COLO829 (cell line): Measurements from ENCODE around the gene TMEM117.
"Not testable (repeated sequence)": the region's sequence is repeated elsewhere in the genome, so short reads cannot be mapped to it uniquely, and the experiment has no call there.

Experiments used
- DNase-seq: peaks from one replicate; pipeline ENCODE4 v3.0.0; 2012; ENCODE audit warnings: low spot score

Gene TMEM117

DNA sequence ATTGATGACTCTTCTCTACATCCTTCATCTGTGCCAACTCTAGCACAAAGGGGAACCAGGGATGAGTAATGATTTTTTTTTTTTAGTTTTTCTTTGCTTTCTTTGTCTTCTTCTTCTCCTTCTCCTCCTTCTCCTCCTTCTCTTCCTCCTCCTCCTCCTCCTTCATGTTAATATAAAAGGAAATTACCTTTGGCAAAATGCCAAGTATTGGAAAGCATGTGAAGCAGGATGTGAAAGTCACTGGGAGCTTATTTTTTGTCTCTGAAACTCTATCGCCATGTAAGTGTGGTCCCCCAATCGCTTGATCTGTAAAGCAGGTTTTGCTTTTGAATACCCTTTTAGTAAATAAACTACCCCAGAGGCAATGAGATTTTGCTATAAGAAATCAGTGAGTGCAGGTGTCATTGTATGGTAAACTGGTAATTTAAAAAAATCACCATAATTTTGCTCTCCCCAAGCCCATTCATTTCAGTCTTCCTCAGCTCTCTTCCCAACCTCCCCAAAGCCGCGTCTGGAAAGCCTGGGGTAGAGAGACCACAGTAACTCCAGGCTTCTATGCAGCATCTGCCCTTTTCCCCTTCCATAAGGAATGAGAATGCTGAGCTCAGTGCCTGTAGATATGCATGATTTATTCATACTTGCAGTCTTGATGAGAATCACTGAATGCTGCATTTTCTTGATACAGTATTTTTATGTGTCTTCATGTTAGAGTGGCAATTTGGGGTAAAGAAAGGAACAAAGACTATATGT, 388.7 kb downstream of the TMEM117 start:
- DNase-seq = no peak

DNA sequence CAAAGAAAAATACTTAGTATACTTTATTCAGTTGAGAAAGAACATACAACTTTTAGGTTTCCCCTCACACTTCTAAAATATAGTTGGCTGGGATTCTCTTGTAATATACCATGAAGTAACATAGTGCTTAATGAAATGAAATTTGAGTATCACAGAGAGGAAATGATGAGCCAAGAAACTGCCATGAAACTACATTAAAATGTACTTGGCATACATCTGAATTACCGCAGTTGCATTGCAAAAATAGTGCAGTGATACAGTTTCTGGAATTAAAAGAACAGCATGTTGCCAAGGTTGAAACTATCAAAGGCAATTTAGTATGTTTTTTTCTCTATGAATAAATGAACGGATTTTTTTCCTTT, 389.2 kb downstream of the TMEM117 start:
- DNase-seq = no peak

DNA sequence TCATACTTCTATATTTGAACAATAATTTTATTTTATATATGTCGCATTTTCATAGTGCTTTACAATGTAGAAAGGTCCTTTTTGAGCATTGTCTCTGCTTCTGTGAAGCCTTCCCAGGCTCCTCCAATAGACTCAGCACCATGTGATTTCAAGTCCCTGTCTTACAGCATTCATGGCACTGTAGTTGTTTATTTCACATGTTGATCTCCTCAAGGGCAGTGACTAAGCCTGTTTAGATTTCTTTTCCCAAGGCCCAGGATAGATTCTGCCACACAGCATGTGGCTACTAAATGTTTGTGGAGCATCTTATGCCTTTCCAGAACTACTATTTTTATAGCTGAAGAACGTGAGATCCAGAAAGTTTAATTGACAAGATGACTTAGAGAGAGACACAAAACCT, 391.7 kb downstream of the TMEM117 start:
- DNase-seq = peak; percentile 1

DNA sequence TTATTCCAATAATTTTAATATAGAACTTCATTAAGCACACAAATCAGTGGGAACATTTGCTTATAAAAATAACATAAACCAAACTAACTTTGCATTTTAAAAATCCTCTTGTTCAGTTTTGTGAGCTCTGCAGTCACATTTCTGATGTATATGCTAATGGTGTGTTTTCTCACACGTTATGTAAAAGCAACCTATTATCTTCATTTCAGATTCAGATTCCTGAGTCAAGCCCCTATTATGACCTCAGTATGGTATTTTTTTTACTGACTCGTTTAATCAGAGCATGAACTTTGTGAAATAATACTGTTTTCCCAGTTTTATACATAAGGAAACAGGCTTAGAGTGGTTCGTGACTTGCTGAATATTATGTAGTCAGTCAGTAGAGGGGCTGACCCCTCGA, 394.0 kb downstream of the TMEM117 start:
- DNase-seq = no peak

DNA sequence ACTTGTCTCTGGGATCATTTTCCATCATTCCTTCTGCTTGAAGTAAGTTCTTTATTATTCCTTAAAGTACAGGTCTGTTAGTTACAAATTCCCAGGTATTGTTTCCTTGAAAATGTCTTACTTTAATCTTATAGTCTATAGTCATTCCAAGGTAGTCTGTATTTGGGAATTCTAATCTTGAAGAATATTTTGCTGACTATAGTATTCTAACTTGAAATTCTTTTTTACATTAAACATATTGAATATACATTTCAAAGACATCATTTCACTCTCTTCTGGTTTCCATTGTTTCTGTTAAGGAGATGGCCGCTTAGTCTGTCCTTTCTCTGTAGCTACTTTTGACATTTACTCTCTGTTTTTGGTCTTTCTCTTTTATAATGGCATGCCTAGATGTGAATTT, 399.8 kb downstream of the TMEM117 start:
- no peak for DNase-seq

DNA sequence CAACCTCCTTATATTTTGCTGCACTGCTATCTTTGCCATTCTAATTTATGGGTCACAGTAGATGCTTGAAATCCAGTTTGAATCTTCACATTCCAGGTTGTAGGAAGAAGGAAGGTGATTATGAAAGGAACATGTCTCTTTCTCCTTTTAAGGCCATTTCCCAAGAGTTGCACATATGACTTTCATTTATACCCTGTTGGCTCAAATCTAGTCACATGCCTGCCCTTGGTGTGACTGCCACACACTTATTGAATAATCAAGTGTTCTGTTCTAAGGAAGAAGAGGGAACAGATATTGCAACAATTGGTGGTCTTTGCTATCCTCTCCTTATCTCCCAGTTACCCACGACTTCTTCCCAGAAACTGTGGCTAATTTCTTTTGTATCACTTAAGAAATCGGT, 404.3 kb downstream of the TMEM117 start:
- DNase-seq = no peak

DNA sequence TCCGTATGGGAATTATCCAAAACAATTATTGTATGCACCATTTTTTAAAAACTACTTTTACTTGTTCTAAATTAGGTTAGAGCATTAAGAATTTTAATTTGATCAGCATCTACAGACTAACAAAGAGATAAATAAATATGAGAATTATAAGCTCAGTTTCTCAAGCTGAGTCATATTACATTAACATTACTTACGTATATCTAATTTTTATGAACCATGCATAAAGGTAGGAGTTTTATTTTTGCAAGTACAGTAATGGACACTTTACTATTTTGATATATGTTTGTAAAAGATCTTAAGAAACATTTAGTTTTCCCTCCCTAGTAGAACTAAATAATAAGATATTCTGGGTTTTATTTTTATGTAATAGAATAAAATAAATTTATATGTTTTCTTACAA, 410.1 kb downstream of the TMEM117 start:
- DNase-seq = no peak

DNA sequence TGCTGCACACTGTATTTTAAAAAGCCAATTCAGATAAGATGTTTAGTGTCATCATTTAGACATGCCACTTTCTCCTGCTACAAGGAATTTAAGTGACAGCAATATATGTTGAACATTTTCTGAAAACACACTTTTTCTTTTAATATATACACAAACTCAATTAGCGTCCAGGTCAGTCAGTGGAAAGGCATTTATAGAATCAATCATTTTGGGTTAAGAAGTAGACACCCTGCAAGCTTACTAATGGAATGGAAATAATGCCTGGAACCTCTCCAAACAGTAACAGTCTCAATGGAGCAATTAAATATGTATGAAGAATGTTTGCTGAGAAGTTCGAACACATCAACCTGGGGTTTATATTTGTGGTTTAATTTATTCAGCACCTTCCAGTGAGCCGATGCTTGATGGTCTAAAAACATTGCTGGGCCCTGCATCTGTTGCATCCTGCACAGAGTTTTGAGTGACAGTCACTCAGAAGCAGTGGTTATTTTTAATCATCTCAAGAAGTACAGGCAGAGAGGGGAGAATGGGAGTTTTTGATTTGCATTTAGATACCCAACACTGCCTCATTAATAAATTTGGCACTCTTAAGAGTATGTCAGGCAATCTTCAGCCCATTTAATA, 410.7 kb downstream of the TMEM117 start:
- no peak for DNase-seq

DNA sequence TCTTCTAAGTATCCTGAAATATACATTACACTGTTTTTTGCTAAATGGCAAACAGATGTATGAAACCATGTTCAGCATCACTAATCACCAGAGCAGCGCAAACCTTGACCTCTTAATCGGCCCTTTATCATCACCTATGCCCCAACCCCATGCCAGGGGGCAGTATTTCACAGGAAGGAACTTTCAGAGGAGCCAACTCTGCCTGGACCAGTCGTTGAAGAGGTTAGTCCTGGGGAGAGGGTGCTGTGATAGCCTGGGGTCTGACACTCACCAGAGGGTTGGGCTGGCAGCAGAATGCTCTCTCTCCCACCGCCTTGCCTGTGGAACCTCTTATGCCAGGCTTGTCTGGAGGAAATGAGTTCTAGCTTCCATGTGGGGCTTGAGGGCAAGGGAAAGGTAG, 411.7 kb downstream of the TMEM117 start:
- no peak for DNase-seq

DNA sequence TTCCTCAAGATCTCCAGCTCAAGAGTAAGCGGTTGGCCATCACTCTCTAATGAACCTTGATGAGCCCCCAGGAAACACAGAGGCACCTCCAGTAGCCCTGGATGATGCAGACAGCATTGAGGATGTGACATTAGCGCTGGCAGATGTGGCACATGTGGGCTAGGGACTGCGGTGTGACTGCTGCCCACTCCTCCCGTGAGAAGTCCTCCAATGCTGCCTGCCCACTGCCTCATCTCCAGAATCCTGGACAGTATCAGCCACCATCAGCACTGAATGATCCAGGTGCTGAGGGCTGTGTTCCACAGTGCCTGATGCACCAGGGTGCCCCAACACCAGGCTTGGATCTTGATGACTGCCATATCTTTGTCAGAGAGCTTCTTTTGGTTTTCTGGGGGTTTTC, 412.6 kb downstream of the TMEM117 start:
- DNase-seq = no peak

DNA sequence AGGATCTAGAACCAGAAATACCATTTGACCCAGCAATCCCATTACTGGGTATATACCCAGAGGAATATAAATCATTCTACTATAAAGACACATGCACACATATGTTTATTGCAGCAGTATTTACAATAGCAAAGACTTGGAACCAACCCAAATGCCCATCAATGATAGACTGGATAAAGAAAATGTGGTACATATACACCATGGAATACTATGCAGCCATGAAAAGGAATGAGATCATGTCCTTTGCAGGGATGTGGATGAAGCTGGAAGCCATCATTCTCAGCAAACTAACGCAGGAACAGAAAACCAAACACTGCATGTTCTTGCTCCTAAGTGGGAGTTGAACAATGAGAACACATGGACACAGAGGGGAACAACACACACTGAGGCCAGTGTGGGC, 414.6 kb downstream of the TMEM117 start:
- not testable (repeated sequence) for DNase-seq

DNA sequence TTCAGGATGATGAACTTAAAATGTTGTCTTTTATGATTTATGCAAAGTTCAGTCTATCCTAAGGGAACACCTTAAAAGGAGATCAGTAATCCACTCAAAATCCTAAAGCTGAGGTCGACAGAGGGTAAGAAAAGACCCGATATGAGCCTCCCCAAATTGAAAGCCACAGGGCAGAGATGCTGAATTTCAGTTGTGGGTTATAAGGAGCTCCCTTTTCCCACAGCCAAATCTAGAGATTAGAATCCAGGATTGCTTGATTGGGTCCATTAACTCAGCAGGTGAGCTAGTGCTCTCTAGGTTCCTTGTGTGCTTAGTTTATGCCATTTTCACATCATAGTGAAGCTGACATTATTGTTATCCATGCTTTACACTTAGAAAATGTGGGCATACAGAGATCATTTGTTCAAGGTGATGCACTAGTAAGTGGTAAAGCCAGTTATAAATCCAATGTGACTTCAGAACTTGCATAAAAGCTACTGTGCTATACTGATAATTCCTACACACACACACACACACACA, 417.5 kb downstream of the TMEM117 start:
- no peak for DNase-seq

DNA sequence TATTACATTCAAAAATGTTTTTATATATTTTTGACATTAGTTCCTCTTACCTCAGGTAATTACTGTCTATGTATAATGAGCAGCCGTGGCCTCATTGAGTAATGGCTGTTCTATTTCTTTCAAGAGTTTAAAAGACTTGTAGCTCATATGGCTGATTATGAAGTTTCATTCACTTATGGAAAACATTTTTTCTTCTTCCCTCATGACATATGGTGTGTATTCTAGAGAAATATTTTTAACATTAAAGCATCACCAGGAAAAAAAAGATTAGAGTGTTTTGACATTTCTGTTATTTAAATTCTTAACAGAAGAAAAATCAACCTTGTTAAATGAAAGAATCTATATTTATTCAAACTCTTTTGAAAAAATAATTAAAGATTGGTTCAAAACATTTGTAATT, 422.4 kb downstream of the TMEM117 start:
- DNase-seq = no peak

DNA sequence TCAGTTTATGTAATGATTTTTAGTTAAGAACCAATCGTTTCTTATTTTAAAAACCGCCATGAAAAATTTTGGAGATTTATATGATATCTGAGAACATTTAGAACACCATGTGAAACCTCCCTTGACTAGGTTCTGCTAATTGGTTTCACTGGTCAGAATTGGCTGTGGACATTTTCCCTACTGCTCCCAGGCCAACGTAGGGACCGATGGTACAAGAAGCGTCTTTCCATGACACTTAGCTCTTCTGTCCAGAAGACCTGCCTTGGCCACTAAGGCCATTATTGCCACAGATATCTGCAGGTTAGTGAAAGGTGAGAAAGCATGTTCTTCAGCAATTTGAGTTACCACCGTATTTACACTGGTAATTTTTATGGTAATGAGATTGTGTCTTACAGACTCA, 424.0 kb downstream of the TMEM117 start:
- no peak for DNase-seq

DNA sequence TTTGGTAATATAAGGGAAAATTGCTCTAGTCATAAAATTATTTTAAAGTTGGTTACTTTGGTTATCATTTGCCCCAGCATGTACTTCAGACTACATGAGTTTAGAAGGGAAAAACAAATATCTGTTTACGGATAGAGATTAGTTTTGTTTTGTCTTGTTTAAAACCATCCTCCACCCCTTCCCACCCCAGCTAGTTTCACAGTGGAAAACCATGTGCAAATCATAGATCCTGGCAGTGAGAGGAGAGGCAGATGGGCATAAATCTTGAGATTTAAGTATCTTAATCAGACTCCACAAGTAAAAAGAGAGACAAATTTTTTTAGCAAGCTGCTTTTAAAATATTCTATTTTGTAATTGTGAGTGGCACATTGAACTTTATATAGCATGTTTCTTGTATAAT, 424.7 kb downstream of the TMEM117 start:
- DNase-seq = no peak

DNA sequence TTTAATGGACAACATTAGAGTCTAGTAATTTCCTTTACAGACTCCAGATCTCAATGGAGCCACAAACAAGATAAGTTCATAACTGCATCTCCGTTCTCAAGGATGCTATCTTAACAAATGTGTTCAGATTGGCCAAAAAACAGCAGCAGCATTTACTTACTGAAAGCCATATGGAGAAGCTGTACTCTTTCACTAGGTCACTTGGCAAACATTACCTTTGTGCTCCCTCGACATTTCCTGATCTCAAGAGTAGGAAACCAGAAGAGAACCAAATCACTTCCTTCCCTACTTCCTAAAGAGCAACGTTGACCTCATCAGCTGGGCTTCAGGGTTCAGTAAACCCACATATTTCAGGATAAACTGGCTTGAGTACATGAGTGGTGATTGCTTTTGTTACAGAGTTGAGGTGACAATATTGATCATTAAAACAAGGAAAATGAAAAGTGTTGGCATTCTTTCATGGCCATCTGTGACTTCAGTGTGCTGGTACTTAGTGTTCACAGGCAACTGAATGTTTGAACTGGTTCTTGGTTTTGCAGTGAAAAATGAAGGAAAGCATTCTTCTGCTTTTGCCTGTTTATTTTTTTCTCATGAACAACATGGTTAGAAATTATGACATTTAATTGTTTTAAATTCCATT, 449.6 kb downstream of the TMEM117 start:
- no peak for DNase-seq

DNA sequence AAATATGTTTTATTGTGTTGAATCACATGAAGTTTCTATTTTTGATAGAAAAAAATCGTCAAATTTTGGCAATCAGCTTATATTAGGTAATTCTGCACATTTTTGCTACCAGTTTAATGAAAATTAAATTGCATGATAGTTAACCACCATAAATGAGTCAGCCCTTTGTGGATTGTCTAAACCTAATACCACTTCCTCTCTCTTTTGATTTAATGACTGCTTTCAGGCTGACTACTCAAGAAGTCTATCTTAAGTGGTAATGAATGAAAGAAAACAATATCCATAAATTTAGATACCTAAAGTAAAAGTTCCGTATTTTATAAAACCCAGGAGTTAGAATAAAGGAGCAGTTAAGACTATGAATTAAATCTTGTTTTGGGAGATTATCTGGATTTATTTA, 450.5 kb downstream of the TMEM117 start:
- peak; percentile 75 for DNase-seq

DNA sequence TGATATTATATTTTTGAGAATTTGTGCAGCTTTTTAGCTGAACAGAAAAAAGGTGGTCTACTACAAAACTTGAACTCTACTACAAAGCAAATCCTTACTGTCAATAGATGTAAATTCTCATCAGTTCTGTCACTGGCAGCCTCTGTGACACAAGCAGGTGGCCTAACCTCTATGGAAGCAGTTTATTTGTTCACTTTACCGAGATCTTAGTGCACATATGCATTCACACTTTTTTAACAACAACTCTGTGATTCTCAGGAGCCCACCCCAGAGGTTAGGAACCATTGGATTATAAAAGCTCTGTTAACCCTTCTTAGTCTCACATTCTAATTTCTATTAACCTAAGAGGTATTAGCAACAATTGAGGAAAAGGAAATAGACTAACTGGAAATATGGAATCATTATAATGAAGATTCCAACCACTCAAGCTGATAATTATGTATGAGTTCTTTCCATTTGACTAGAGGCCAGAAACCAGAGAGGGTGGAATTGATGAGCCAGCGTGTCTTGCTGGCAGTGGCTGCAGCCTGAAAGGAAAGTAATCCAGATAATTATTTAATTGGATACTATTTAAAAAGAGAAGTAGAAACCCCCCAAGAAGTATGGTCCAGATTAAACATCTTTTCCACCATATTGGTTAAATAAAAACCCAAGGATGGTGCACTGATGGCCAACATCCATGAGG, 451.1 kb downstream of the TMEM117 start:
- DNase-seq = no peak

DNA sequence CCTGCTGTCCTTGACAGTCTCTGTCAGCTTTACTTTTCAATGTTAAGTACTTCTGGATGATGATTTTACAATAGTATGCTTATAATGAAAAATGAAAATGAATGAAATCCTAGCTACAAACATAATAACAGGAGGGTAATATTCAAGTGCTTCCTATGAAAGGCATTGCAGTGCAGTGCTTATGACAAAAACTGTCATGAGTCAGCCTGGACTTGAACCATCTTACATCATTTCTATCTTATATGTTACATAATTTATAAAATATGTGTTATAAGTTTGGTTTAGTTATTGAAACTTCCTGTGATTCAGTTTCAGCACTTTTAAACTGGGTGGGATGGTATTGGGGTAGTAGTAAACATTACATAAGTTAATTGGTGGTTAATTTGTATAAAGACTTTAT, 451.7 kb downstream of the TMEM117 start:
- DNase-seq = no peak

DNA sequence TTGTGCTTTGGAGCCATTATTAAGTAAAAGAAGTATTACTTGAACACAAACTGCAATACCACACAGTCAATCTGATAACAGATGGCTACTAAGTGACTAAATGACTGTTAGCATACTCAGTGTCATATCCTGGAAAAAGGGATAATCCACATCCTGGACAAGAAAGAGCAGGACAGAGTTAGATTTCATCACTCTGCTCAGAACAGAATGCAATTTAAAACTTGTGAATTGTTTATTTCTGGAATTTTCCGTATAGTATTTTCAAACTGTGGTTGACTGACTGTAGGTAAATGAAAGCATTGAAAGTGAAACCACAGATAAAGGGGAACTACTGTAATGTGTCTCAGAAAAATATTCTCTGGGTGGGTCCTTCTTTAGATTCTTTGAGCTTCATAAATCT, 458.8 kb downstream of the TMEM117 start:
- DNase-seq = no peak

DNA sequence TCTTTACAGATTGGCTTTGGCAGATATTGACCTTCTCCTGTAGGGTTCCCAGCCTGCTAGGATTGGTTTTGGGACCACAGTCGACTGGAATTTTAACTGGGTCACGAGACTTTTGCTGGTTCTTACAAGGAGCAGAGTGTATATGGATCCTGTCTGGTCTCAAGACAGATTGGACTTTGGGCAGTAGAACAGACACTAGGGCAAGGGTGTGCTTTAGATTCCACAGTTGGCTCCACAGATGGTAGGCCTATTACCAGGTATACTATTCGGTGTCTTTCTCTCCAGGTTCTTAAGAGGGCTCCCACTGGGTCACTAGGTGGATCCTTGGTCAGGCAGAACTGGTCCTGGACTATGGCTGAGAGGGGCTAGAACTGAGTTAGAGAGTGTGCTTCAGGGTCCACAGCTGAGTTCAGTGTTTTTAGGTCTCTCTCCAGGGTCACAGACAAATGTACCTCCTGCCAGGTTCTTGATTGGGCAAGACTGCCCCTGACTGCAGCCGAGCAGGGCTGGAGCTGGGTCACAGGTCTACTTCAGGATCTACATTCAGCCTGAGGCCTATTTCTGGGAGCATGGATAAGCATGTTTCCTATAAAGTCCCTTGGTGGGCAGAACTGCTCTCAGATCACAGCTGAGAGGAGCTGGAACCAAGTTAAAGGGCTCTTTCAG, 460.2 kb downstream of the TMEM117 start:
- no peak for DNase-seq

DNA sequence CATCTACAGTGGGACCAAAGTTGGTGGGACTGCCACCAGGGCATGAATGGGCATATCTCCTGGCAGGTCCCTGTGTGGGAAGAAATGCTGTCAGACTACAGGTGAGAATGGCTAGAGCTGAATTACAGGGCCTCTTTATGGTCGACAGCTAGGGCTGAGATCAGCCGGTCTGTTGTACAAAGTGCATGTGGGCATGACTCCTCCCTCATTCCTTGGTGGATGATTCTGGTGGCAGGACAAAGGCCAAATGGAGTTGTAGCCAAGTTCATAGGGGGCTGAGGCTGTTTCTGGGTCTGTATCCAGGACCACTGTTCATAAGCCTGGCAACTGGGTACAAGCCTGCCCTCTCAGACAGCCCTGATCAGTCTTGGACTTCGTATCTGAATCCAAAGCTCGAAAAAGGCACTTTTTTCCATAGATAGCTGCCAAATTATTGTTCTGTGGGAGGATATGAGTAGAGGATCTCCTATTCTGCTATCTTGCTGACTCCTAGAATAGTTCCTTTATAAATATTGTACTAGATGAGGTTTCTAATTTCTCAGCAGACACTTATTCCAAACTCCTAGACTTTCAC, 460.8 kb downstream of the TMEM117 start:
- no peak for DNase-seq
